Measurements from ENCODE around the gene RNMT.
A peak's percentile ranks its signal among the peaks of the same experiment; 100 is the strongest.
"Not testable (repeated sequence)": the region's sequence is repeated elsewhere in the genome, so short reads cannot be mapped to it uniquely, and the experiment has no call there.

The RNMT gene

GRCh38 chr18:13726232-13726971, at the start of gene RNMT, which contains the start of gene FAM210A:
Gene RNMT (plus strand): TSS chr18:13726673. CDS start chr18:13731518, 4,845 bp downstream.
Gene FAM210A (minus strand): TSS chr18:13726558. CDS start chr18:13682077, 44,481 bp downstream.
- DNase-seq (ENCODE audit: low read depth): peak; percentile 90

DNA sequence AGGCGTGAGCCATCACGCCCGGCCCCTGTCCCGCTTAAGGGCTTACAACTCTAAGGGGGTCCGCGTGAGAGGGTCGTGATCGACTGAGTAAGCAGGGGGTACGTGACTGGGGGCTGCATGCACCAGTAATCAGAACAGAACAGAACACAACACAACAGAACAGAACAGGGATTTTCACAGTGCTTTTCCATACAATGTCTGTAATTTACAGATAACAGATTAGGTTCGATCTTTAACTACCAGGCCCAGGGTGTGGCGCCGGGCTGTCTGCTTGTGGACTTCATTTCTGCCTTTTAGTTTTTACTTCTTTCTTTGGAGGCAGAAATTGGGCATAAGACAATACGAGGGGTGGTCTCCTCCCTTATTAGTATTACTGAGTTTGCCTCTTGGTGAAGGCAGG, 49.1 kb upstream of the RNMT start:
- DNase-seq (ENCODE audit: low read depth): not testable (repeated sequence)

- DNase-seq (ENCODE audit: low read depth): no peak
Measured at GRCh38 chr18:13680612-13681011, 45.9 kb upstream of the RNMT start.

- DNase-seq (ENCODE audit: low read depth): no peak
Measured at GRCh38 chr18:13681701-13682100, 44.8 kb upstream of the RNMT start.

DNA sequence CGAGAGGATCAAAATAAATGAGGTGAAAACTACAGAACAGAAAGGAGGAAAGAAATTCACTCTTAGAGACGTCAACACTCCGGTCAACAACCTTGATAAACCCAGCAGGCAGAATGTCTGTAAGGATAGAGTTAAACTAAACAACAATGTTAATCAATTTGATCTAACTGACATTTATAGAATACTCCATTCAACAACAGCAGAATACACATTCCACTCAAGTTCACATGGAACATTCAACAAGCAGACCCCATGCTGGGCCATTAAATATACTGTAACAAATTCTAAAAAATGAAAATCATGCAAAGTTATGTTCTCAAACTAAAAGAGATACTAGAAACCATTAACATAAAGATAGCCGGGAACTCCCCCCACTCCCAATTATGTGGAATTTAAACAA, 41.9 kb upstream of the RNMT start:
- DNase-seq (ENCODE audit: low read depth): no peak

DNA sequence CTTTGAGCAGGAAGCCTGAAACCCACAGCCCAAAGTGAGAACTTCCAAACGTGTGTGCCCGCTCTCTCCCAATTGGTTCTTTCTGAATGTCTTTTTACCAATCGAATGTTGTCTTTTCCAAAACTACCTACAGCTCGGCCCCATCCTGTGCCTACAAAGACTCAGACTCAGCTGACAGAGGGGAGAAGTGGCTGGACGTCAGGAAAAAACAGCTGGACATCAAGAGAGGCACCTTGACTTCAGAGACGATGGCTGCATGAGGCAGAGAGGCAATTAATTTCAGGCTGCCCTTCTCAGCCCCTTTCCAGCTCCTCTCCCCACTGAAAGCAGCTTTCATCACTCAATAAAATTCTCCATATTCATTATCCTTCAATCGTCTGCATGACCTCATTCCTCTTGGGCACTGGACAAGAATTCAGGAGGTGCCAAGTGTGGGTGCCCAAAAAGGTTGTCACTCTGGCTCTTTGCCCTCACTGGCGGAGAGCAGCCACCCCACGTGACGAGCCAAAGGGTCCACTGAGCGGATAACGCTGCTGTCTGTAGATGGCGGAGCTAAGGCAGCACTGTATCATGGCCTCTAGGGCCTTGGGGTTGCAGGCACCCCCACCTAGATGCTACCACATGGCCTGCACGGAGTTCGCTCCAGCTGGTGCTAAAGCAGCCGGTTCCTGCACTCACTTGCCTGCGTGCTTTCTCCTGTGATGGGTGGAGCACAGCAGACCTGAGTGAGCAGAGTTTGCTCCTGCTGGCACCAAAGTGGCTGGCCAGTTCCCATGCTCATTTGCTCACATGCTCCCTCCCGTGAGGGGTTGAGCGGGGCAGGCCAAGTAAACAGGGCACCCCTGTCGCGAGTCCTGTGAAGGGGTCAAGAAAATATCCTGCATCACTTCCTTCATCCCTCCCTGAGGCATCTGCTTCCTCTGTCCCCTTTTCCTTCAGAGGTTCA, 38.0 kb upstream of the RNMT start:
- no peak for DNase-seq (ENCODE audit: low read depth)

GRCh38 chr18:13690060-13690459, 36.4 kb upstream of the RNMT start:
- DNase-seq (ENCODE audit: low read depth): not testable (repeated sequence)

- DNase-seq (ENCODE audit: low read depth): not testable (repeated sequence)
Measured at GRCh38 chr18:13695337-13695736, 31.1 kb upstream of the RNMT start.

- no peak for DNase-seq (ENCODE audit: low read depth)
Measured at GRCh38 chr18:13696961-13697360, 29.5 kb upstream of the RNMT start.

GRCh38 chr18:13700153-13700552, 26.3 kb upstream of the RNMT start:
- DNase-seq (ENCODE audit: low read depth): no peak

DNA sequence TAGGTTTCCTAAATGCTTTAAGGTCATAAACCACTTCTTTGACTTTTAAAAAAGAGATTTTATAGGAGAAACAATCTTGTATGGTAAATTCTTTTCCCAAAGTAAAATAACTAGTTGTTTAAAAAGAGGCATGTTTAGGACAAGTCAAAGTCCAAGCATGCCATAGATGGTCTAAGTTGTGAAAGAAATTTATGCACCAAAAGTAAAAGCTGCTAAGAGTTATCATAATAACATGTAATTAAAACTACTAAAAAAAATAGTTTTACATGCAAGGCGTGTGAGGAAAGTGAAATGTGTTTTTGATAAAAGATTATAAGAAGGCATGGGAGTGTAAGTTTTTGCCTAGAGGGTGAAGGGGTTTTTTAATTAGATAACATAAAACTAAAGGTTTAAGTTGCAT, 22.6 kb upstream of the RNMT start:
- DNase-seq (ENCODE audit: low read depth): no peak

- DNase-seq (ENCODE audit: low read depth): no peak
Measured at GRCh38 chr18:13710414-13710831, 16.1 kb upstream of the RNMT start.

DNA sequence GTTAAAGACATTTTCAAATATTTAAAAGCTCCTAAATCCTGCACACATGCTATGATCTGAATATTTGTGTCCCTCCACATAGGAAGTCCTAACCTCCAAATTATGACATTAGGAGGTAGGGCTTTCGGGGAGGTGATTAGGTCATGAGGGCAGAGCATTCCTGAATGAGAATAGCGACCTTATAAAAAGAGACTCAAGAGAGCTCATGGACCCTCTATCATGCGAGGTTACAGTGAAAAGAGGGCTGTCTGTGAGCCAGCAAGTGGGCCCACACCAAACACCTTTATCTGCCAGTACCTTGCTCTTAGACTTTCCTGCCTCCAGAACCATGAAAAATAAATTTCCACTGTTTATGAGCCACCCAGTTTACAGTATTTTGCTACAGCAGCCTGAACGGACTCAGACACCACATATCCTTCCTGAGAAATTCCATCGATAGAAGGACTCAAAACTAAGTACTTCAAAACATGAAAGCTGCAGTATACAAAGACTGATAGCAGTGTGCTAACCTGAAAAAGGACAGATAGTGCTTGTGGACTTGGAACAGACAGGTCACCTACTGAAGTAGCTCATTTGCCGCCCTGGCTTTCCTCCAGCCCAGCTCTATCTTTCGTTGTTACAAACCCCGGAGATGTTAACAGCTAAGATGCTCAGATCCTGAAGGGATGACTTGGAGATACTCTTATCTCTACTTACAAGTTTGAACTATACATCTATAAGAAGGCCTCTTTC, 13.9 kb upstream of the RNMT start:
- no peak for DNase-seq (ENCODE audit: low read depth)

DNA sequence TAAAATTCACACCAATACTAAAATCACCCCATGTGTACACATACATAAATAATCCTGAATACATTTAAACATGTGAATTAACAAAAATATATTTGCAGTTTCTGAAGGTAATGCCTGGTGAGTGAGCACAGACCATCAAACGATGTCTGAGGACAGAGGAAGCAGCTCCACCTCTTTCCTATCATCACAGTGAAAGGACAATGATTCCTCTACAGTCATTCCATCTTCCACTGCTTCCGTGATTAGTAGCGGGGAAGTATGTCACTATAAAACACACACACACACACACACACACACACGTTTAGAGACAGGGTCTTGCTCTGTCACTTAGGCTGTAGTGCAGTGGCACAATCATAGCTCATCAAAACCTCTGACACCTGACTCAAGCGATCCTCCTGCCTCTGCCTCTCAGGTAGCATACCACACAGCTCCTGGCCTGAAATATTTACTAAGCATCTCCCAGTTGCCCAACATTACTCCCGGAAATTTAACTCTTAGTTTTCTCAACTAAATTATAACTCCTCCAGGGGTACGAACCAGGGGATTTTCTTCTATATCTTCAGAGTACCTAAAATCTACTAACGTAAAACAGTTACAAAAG, 12.9 kb upstream of the RNMT start:
- no peak for DNase-seq (ENCODE audit: low read depth)

- no peak for DNase-seq (ENCODE audit: low read depth)
Measured at GRCh38 chr18:13715330-13715729, 11.1 kb upstream of the RNMT start.

- DNase-seq (ENCODE audit: low read depth): no peak
Measured at GRCh38 chr18:13716916-13717315, 9.6 kb upstream of the RNMT start.

GRCh38 chr18:13720123-13720522, 6.3 kb upstream of the RNMT start:
- DNase-seq (ENCODE audit: low read depth): no peak

GRCh38 chr18:13720847-13721246, 5.6 kb upstream of the RNMT start:
- no peak for DNase-seq (ENCODE audit: low read depth)

GRCh38 chr18:13725566-13726231, 774 bp upstream of the RNMT start:
- no peak for DNase-seq (ENCODE audit: low read depth)

GRCh38 chr18:13726972-13727331, 479 bp downstream of the RNMT start:
- DNase-seq (ENCODE audit: low read depth): no peak

DNA sequence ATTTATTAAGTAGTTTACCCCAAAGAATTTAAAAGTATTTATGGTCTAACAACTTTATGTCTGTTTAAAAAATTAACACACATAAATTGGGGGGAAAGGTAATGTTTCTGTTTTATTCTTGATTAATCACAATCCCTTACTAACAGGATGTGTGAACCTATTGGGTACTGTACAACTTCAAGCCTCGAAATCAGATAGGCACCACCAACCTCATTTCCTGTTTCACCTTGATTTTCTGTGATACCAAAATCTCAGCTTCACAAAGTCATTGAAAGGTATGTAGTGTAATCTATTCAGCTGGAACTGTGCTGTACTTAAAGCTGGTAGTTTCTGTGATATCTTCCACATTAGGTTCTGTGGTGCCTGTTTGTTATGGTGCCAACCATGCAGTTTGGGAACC, 4.0 kb downstream of the RNMT start:
- DNase-seq (ENCODE audit: low read depth): no peak
